Activated naive CD4-positive, alpha-beta T cell treated with anti-CD3 and anti-CD28 coated beads, Interleukin-2, amount 50 U/mL, for 24 hours (primary cell): ENCODE data around the gene SNX27.
"Not testable (repeated sequence)": the region's sequence is repeated elsewhere in the genome, so short reads cannot be mapped to it uniquely, and the experiment has no call there.

Experiments
- H3K27ac Mint-ChIP-seq: one replicate; pipeline ENCODE4 v1.8.0; 2021; ENCODE audit warnings: mild to moderate bottlenecking, mixed read lengths
- H3K27me3 Mint-ChIP-seq: one replicate; pipeline ENCODE4 v1.8.0; 2021; ENCODE audit warnings: mixed read lengths
- H3K36me3 Mint-ChIP-seq: one replicate; pipeline ENCODE4 v1.8.0; 2021; ENCODE audit warnings: mixed read lengths
- H3K4me1 Mint-ChIP-seq: one replicate; pipeline ENCODE4 v1.8.0; 2021; ENCODE audit warnings: mixed read lengths
- H3K4me3 Mint-ChIP-seq: one replicate; pipeline ENCODE4 v1.8.0; 2021; ENCODE audit warnings: mild to moderate bottlenecking, mixed read lengths
- H3K9me3 Mint-ChIP-seq: one replicate; pipeline ENCODE4 v1.8.0; 2021; ENCODE audit warnings: mixed read lengths

The SNX27 gene

GRCh38 chr1:151618003-151618402, 6.2 kb downstream of the SNX27 start:
- no peaks in the 10 kb centered on the region for H3K27me3 Mint-ChIP-seq
- H3K9me3 Mint-ChIP-seq = no peaks in the 10 kb centered on the region
- H3K36me3 Mint-ChIP-seq = peaks cover 4% of the 10 kb centered on the region
- H3K4me1 Mint-ChIP-seq = peaks cover 73% of the 10 kb centered on the region
- no peak overlapping the region for H3K4me3 Mint-ChIP-seq
- no peak overlapping the region for H3K27ac Mint-ChIP-seq

- peaks cover 4% of the 10 kb centered on the region for H3K36me3 Mint-ChIP-seq
- H3K27ac Mint-ChIP-seq = peak overlapping the region; percentile 23
- no peaks in the 10 kb centered on the region for H3K27me3 Mint-ChIP-seq
- H3K4me3 Mint-ChIP-seq = no peak overlapping the region
- H3K9me3 Mint-ChIP-seq = no peaks in the 10 kb centered on the region
- peaks cover 68% of the 10 kb centered on the region for H3K4me1 Mint-ChIP-seq
These were observed 6.6 kb downstream of the SNX27 start for GRCh38 chr1:151618470-151618869.

GRCh38 chr1:151618996-151619395, 7.1 kb downstream of the SNX27 start:
- H3K27ac Mint-ChIP-seq, H3K27me3 Mint-ChIP-seq, H3K36me3 Mint-ChIP-seq, H3K4me3 Mint-ChIP-seq, H3K9me3 Mint-ChIP-seq: not testable (repeated sequence)
- H3K4me1 Mint-ChIP-seq = peaks cover 63% of the 10 kb centered on the region

GRCh38 chr1:151619489-151620093, 7.7 kb downstream of the SNX27 start:
- Mint-ChIP-seq H3K27me3 (no peaks in the 10 kb centered on the region), H3K4me3 (no peak overlapping the region), H3K36me3 (peaks cover 4% of the 10 kb centered on the region), H3K9me3 (no peaks in the 10 kb centered on the region), H3K27ac (peak overlapping the region; percentile 83), H3K4me1 (peaks cover 59% of the 10 kb centered on the region)

GRCh38 chr1:151620286-151620685, 8.4 kb downstream of the SNX27 start:
- Mint-ChIP-seq H3K4me1 (peaks cover 53% of the 10 kb centered on the region), H3K27ac (peak overlapping the region; percentile 83), H3K4me3 (no peak overlapping the region), H3K27me3 (no peaks in the 10 kb centered on the region), H3K9me3 (no peaks in the 10 kb centered on the region), H3K36me3 (peaks cover 5% of the 10 kb centered on the region)

- H3K4me3 Mint-ChIP-seq = no peak overlapping the region
- H3K4me1 Mint-ChIP-seq = peaks cover 43% of the 10 kb centered on the region
These were observed 9.5 kb downstream of the SNX27 start for GRCh38 chr1:151621351-151621750.

GRCh38 chr1:151624783-151625182, 12.9 kb downstream of the SNX27 start:
- Mint-ChIP-seq H3K27me3 (no peaks in the 10 kb centered on the region), H3K4me1 (peaks cover 26% of the 10 kb centered on the region), H3K36me3 (peaks cover 9% of the 10 kb centered on the region), H3K9me3 (no peaks in the 10 kb centered on the region), H3K27ac (no peak overlapping the region), H3K4me3 (no peak overlapping the region)

More at GRCh38 chr1:151621351-151621750, 9.5 kb downstream of the SNX27 start:
- H3K36me3 Mint-ChIP-seq = peaks cover 5% of the 10 kb centered on the region
- no peak overlapping the region for H3K27ac Mint-ChIP-seq
- H3K27me3 Mint-ChIP-seq = no peaks in the 10 kb centered on the region
- H3K9me3 Mint-ChIP-seq = no peaks in the 10 kb centered on the region

GRCh38 chr1:151626740-151627334, 15.0 kb downstream of the SNX27 start:
- H3K4me3 Mint-ChIP-seq = no peak overlapping the region
- H3K36me3 Mint-ChIP-seq = peaks cover 9% of the 10 kb centered on the region
- peak overlapping the region; percentile 56 for H3K27ac Mint-ChIP-seq
- no peaks in the 10 kb centered on the region for H3K9me3 Mint-ChIP-seq
- peaks cover 8% of the 10 kb centered on the region for H3K4me1 Mint-ChIP-seq
- H3K27me3 Mint-ChIP-seq = no peaks in the 10 kb centered on the region

- Mint-ChIP-seq H3K27ac (no peak overlapping the region), H3K36me3 (peaks cover 9% of the 10 kb centered on the region), H3K9me3 (no peaks in the 10 kb centered on the region), H3K27me3 (no peaks in the 10 kb centered on the region), H3K4me1 (peaks cover 17% of the 10 kb centered on the region), H3K4me3 (no peak overlapping the region)
These were observed 17.4 kb downstream of the SNX27 start for GRCh38 chr1:151629278-151629677.

GRCh38 chr1:151635479-151636072, 23.7 kb downstream of the SNX27 start:
- H3K36me3 Mint-ChIP-seq = peaks cover 4% of the 10 kb centered on the region
- no peak overlapping the region for H3K4me3 Mint-ChIP-seq
- no peaks in the 10 kb centered on the region for H3K9me3 Mint-ChIP-seq
- no peaks in the 10 kb centered on the region for H3K27me3 Mint-ChIP-seq
- peaks cover 19% of the 10 kb centered on the region for H3K4me1 Mint-ChIP-seq
- no peak overlapping the region for H3K27ac Mint-ChIP-seq

GRCh38 chr1:151638074-151638775, 26.4 kb downstream of the SNX27 start:
- H3K36me3 Mint-ChIP-seq = peaks cover 10% of the 10 kb centered on the region
- H3K27ac Mint-ChIP-seq = no peak overlapping the region
- no peaks in the 10 kb centered on the region for H3K27me3 Mint-ChIP-seq

GRCh38 chr1:151638812-151639211, 27.0 kb downstream of the SNX27 start:
- no peak overlapping the region for H3K27ac Mint-ChIP-seq
- H3K36me3 Mint-ChIP-seq = peaks cover 10% of the 10 kb centered on the region
- H3K27me3 Mint-ChIP-seq = no peaks in the 10 kb centered on the region
- H3K9me3 Mint-ChIP-seq = no peaks in the 10 kb centered on the region
- H3K4me3 Mint-ChIP-seq = no peak overlapping the region
- H3K4me1 Mint-ChIP-seq = peaks cover 17% of the 10 kb centered on the region

More at GRCh38 chr1:151638074-151638775, 26.4 kb downstream of the SNX27 start:
- Mint-ChIP-seq H3K9me3 (no peaks in the 10 kb centered on the region), H3K4me1 (peaks cover 21% of the 10 kb centered on the region), H3K4me3 (no peak overlapping the region)

- Mint-ChIP-seq H3K27ac (peak overlapping the region; percentile 26), H3K4me1 (peaks cover 15% of the 10 kb centered on the region), H3K36me3 (peaks cover 10% of the 10 kb centered on the region), H3K9me3 (no peaks in the 10 kb centered on the region), H3K4me3 (no peak overlapping the region), H3K27me3 (no peaks in the 10 kb centered on the region)
These were observed 27.6 kb downstream of the SNX27 start for GRCh38 chr1:151639466-151639865.

- Mint-ChIP-seq H3K4me3 (no peak overlapping the region), H3K27me3 (no peaks in the 10 kb centered on the region), H3K27ac (peak overlapping the region; percentile 23), H3K9me3 (no peaks in the 10 kb centered on the region), H3K4me1 (peaks cover 19% of the 10 kb centered on the region), H3K36me3 (peaks cover 19% of the 10 kb centered on the region)
These were observed 29.4 kb downstream of the SNX27 start for GRCh38 chr1:151641229-151641628.

GRCh38 chr1:151643085-151643484, 31.2 kb downstream of the SNX27 start:
- H3K27me3 Mint-ChIP-seq, H3K4me3 Mint-ChIP-seq, H3K9me3 Mint-ChIP-seq, H3K27ac Mint-ChIP-seq: not testable (repeated sequence)
- H3K4me1 Mint-ChIP-seq = peaks cover 19% of the 10 kb centered on the region
- H3K36me3 Mint-ChIP-seq = peaks cover 20% of the 10 kb centered on the region

GRCh38 chr1:151644001-151644400, 32.2 kb downstream of the SNX27 start:
- H3K9me3 Mint-ChIP-seq = no peaks in the 10 kb centered on the region

More at GRCh38 chr1:151644001-151644400, 32.2 kb downstream of the SNX27 start:
- H3K27ac Mint-ChIP-seq = no peak overlapping the region
- H3K4me3 Mint-ChIP-seq = no peak overlapping the region
- H3K4me1 Mint-ChIP-seq = peaks cover 19% of the 10 kb centered on the region
- H3K36me3 Mint-ChIP-seq = peaks cover 19% of the 10 kb centered on the region
- H3K27me3 Mint-ChIP-seq = no peaks in the 10 kb centered on the region
